Activated CD4-positive, alpha-beta T cell treated with anti-CD3 and anti-CD28 coated beads, Interleukin-2, amount 10 ng/mL, durations not matched to agents 7 days and 5 days (primary cell): ENCODE measurements around the gene MKNK2. TPM values are rescaled to one million over a fixed set of nuclear protein-coding genes. Genes with fewer than 3 reads are reported as not detected.
"Not testable (repeated sequence)": the region's sequence is repeated elsewhere in the genome, so short reads cannot be mapped to it uniquely, and the experiment has no call there.

Experiments
- CTCF ChIA-PET: fragments of 350-600 bp; sonication (Branson Sonifier 250); formaldehyde crosslinking; loops from one replicate; lab custom pipeline; 2021; ENCODE audit warnings: antibody characterized with exemption; lab: Charles Lee
- POLR2A ChIA-PET: fragments of 350-600 bp; sonication (Branson Sonifier 250); formaldehyde crosslinking; loops from one replicate; lab custom pipeline; 2021; ENCODE audit warnings: antibody characterized with exemption; lab: Charles Lee
- DNase-seq: peaks from one replicate; pipeline ENCODE4 v3.0.0-alpha.2; 2020
- H3K27ac Mint-ChIP-seq: one replicate; pipeline ENCODE4 v1.8.0; 2021; ENCODE audit warnings: mild to moderate bottlenecking, moderate library complexity, mixed read lengths
- H3K27me3 Mint-ChIP-seq: one replicate; pipeline ENCODE4 v1.8.0; 2021; ENCODE audit warnings: mixed read lengths
- H3K36me3 Mint-ChIP-seq: one replicate; pipeline ENCODE4 v1.8.0; 2021; ENCODE audit warnings: low read depth, mixed read lengths
- H3K4me1 Mint-ChIP-seq: one replicate; pipeline ENCODE4 v1.8.0; 2021; ENCODE audit warnings: mixed read lengths
- H3K4me3 Mint-ChIP-seq: one replicate; pipeline ENCODE4 v1.8.0; 2021; ENCODE audit warnings: mild to moderate bottlenecking, moderate library complexity, mixed read lengths
- H3K9me3 Mint-ChIP-seq: one replicate; pipeline ENCODE4 v1.8.0; 2021; ENCODE audit warnings: mixed read lengths
- total RNA-seq, 2 experiments: library from RNA; stranded (reverse); gene quantifications; one replicate each; pipeline ENCODE4 v1.2.3, GENCODE V29; 2021

The MKNK2 gene
- total RNA-seq, 2 experiments from 2014 or later = 198 to 228 TPM

- POLR2A ChIA-PET = no interaction called here
Measured at GRCh38 chr19:2089001-2089711, 38.1 kb upstream of the MKNK2 start.

GRCh38 chr19:2087621-2088100, 36.6 kb upstream of the MKNK2 start:
- CTCF ChIA-PET = interaction anchor here (0.6 to 5.6 kb wide), 5 partner anchors 7 to 153 kb away, joined by 3 to 33 read pairs (median 3); partner anchors contain the start of genes IZUMO4 and MOB3A
- H3K4me1 Mint-ChIP-seq = peaks cover 62% of the 10 kb centered on the region

More at GRCh38 chr19:2089001-2089711, 38.1 kb upstream of the MKNK2 start:
- Mint-ChIP-seq H3K27ac (peak overlapping the region; percentile 93), H3K4me3 (peak overlapping the region; percentile 38), H3K27me3 (no peaks in the 10 kb centered on the region), H3K36me3 (peaks cover 59% of the 10 kb centered on the region), H3K4me1 (peaks cover 71% of the 10 kb centered on the region), H3K9me3 (no peaks in the 10 kb centered on the region)
- CTCF ChIA-PET = interaction anchor here (2.3 kb wide), 1 partner anchor 19 kb away, joined by 9 read pairs; no protein-coding TSS in a partner anchor
- DNase-seq = no peak

GRCh38 chr19:2086695-2087620, 35.9 kb upstream of the MKNK2 start:
- CTCF ChIA-PET = interaction anchor here (0.6 to 5.6 kb wide), 5 partner anchors 7 to 153 kb away, joined by 3 to 33 read pairs (median 3); partner anchors contain the start of genes IZUMO4 and MOB3A
- DNase-seq = peak; percentile 27
- peak overlapping the region; percentile 56 for H3K4me3 Mint-ChIP-seq
- H3K9me3 Mint-ChIP-seq, H3K27me3 Mint-ChIP-seq: not testable (repeated sequence)
- POLR2A ChIA-PET = interaction anchor here (0.6 kb wide), 1 partner anchor 8 kb away, joined by 3 read pairs; no protein-coding TSS in a partner anchor
- peaks cover 59% of the 10 kb centered on the region for H3K4me1 Mint-ChIP-seq
- peak overlapping the region; percentile 93 for H3K27ac Mint-ChIP-seq
- peaks cover 70% of the 10 kb centered on the region for H3K36me3 Mint-ChIP-seq

More at GRCh38 chr19:2087621-2088100, 36.6 kb upstream of the MKNK2 start:
- POLR2A ChIA-PET = no interaction called here
- peak; percentile 50 for DNase-seq
- Mint-ChIP-seq H3K4me3 (peak overlapping the region; percentile 56), H3K27ac (peak overlapping the region; percentile 93), H3K27me3 (no peaks in the 10 kb centered on the region), H3K36me3 (peaks cover 64% of the 10 kb centered on the region), H3K9me3 (no peaks in the 10 kb centered on the region)

GRCh38 chr19:2084993-2085720, 34.1 kb upstream of the MKNK2 start:
- H3K27me3 Mint-ChIP-seq = no peaks in the 10 kb centered on the region
- H3K27ac Mint-ChIP-seq = peak overlapping the region; percentile 98
- DNase-seq = peak; percentile 98
- CTCF ChIA-PET = interaction anchor here (0.6 to 5.6 kb wide), 6 partner anchors 9 to 307 kb away, joined by 3 to 33 read pairs (median 3); partner anchors contain the start of gene MOB3A
- H3K4me3 Mint-ChIP-seq = peak overlapping the region; percentile 99
- H3K4me1 Mint-ChIP-seq = peaks cover 58% of the 10 kb centered on the region
- H3K36me3 Mint-ChIP-seq = peaks cover 74% of the 10 kb centered on the region
- H3K9me3 Mint-ChIP-seq = no peaks in the 10 kb centered on the region
- POLR2A ChIA-PET = interaction anchor here (0.6 to 1.7 kb wide), 4 partner anchors 9 to 15 kb away, joined by 3 to 7 read pairs (median 4); no protein-coding TSS in a partner anchor

- Mint-ChIP-seq H3K36me3 (peaks cover 77% of the 10 kb centered on the region), H3K9me3 (no peaks in the 10 kb centered on the region), H3K4me1 (peaks cover 56% of the 10 kb centered on the region), H3K27ac (peak overlapping the region; percentile 98), H3K4me3 (peak overlapping the region; percentile 99), H3K27me3 (no peaks in the 10 kb centered on the region)
- POLR2A ChIA-PET = interaction anchor here (0.7 to 1.7 kb wide), 2 partner anchors 11 to 153 kb away, joined by 4 to 7 read pairs; no protein-coding TSS in a partner anchor
- peak; percentile 80 for DNase-seq
- CTCF ChIA-PET = interaction anchor here (0.5 to 5.6 kb wide), 6 partner anchors 8 to 187 kb away, joined by 3 to 33 read pairs (median 4); partner anchors contain the start of gene MOB3A
Measured at GRCh38 chr19:2083174-2083854, 32.3 kb upstream of the MKNK2 start.

GRCh38 chr19:2081873-2082810, 31.1 kb upstream of the MKNK2 start:
- Mint-ChIP-seq H3K27me3 (no peaks in the 10 kb centered on the region), H3K4me3 (peak overlapping the region; percentile 99), H3K9me3 (no peaks in the 10 kb centered on the region), H3K4me1 (peaks cover 44% of the 10 kb centered on the region), H3K27ac (peak overlapping the region; percentile 98), H3K36me3 (peaks cover 85% of the 10 kb centered on the region)
- ChIA-PET POLR2A (interaction anchor here (0.6 to 0.7 kb wide), 3 partner anchors 8 to 529 kb away, joined by 3 to 4 read pairs (median 3); no protein-coding TSS in a partner anchor), CTCF (interaction anchor here (0.6 to 1.2 kb wide), 3 partner anchors 7 to 18 kb away, joined by 3 to 6 read pairs (median 4); no protein-coding TSS in a partner anchor)
- DNase-seq = peak; percentile 66

GRCh38 chr19:2080336-2080988, 29.4 kb upstream of the MKNK2 start:
- ChIA-PET CTCF (interaction anchor here (0.7 to 1.3 kb wide), 2 partner anchors 13 to 57 kb away, joined by 3 read pairs; no protein-coding TSS in a partner anchor), POLR2A (no interaction called here)
- no peaks in the 10 kb centered on the region for H3K9me3 Mint-ChIP-seq
- H3K4me1 Mint-ChIP-seq = peaks cover 39% of the 10 kb centered on the region
- H3K4me3 Mint-ChIP-seq = peak overlapping the region; percentile 99
- no peak for DNase-seq
- H3K36me3 Mint-ChIP-seq = peaks cover 89% of the 10 kb centered on the region
- peak overlapping the region; percentile 98 for H3K27ac Mint-ChIP-seq
- H3K27me3 Mint-ChIP-seq = no peaks in the 10 kb centered on the region

- Mint-ChIP-seq H3K36me3 (peaks cover 88% of the 10 kb centered on the region), H3K27ac (peak overlapping the region; percentile 98), H3K4me3 (peak overlapping the region; percentile 99), H3K4me1 (peaks cover 41% of the 10 kb centered on the region), H3K27me3 (no peaks in the 10 kb centered on the region), H3K9me3 (no peaks in the 10 kb centered on the region)
- no peak for DNase-seq
- ChIA-PET POLR2A (no interaction called here), CTCF (interaction anchor here (1.3 kb wide), 1 partner anchor 14 kb away, joined by 3 read pairs; no protein-coding TSS in a partner anchor)
Measured at GRCh38 chr19:2079865-2080301, 28.8 kb upstream of the MKNK2 start.

GRCh38 chr19:2079076-2079864, 28.2 kb upstream of the MKNK2 start:
- Mint-ChIP-seq H3K36me3 (peaks cover 85% of the 10 kb centered on the region), H3K4me3 (peak overlapping the region; percentile 99), H3K4me1 (peaks cover 45% of the 10 kb centered on the region), H3K27ac (peak overlapping the region; percentile 98), H3K9me3 (no peaks in the 10 kb centered on the region), H3K27me3 (no peaks in the 10 kb centered on the region)
- DNase-seq = no peak
- ChIA-PET CTCF (interaction anchor here (1.2 to 1.3 kb wide), 3 partner anchors 9 to 59 kb away, joined by 3 read pairs; no protein-coding TSS in a partner anchor), POLR2A (no interaction called here)
